ENCODE measurements around the gene NAV3.

DNA sequence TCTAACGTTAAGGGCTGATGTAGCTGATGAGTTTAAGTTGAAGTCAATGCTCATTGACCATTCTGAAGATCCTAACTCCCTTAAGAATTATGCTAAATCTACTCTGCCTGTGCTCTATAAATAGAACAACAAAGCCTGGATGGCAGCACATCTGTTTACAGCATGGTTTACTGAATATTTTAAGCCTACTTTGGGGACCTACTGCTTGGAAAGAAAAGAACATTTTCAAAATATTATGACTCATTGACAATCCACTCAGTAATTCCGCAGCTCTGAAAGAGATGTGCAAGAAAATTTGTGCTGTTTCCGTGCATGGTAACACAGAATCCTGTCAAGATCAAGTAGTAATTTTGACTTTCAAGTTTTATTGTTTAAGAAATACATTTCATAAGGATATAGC is 35.0 kb upstream of the NAV3 start:
- TF ChIP-seq, protein P1, sequence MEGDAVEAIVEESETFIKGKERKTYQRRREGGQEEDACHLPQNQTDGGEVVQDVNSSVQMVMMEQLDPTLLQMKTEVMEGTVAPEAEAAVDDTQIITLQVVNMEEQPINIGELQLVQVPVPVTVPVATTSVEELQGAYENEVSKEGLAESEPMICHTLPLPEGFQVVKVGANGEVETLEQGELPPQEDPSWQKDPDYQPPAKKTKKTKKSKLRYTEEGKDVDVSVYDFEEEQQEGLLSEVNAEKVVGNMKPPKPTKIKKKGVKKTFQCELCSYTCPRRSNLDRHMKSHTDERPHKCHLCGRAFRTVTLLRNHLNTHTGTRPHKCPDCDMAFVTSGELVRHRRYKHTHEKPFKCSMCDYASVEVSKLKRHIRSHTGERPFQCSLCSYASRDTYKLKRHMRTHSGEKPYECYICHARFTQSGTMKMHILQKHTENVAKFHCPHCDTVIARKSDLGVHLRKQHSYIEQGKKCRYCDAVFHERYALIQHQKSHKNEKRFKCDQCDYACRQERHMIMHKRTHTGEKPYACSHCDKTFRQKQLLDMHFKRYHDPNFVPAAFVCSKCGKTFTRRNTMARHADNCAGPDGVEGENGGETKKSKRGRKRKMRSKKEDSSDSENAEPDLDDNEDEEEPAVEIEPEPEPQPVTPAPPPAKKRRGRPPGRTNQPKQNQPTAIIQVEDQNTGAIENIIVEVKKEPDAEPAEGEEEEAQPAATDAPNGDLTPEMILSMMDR (IDR thresholded peaks at IDR 0.05), result no peak
- TF ChIP-seq POLR2AphosphoS5 (IDR thresholded peaks at IDR 0.05; ENCODE audit: insufficient read depth in 1 of 2, low read depth in 1 of 2) (no peak), POLR2A (IDR thresholded peaks at IDR 0.05) (no peak)
